GM12878 (cell line): Measurements from ENCODE around the gene EPHB1. TPM values are rescaled to one million over a fixed set of nuclear protein-coding genes. Genes with fewer than 3 reads are reported as not detected.

Experiments
- ATAC-seq: fragments of 200-7000 bp; cut with Tn5 transposase; 3 replicates; pipeline ENCODE4 v1.9.1; 2020; ENCODE audit warnings: mild to moderate bottlenecking, moderate library complexity
- BruUV-seq: library from RNA; stranded (reverse); fragments of 400-500 nt; replicated peaks from 2 replicates; lab custom pipeline; 2021; lab: Mats Ljungman, UMichigan
- CTCF ChIA-PET: fragments of 300-600 bp; sonication (Branson Sonifier 250); formaldehyde crosslinking; extraction: SDS; loops from one replicate; lab custom pipeline; 2021; ENCODE audit warnings: inconsistent platforms; lab: Yijun Ruan, JAX
- POLR2A ChIA-PET: fragments of 350-600 bp; formaldehyde crosslinking; extraction: SDS; loops from one replicate; lab custom pipeline; 2021; ENCODE audit warnings: inconsistent platforms; lab: Charles Lee
- RAD21 ChIA-PET: fragments of 300-600 bp; sonication (Branson Sonifier 250); formaldehyde crosslinking; loops from one replicate; lab custom pipeline; 2023; ENCODE audit warnings: antibody characterized with exemption; ENCODE audit not compliant: unreplicated experiment; lab: Charles Lee
- SMC1A ChIA-PET: fragments of 300-600 bp; sonication (Branson Sonifier 250); formaldehyde crosslinking; loops from one replicate; lab custom pipeline; 2023; ENCODE audit not compliant: unreplicated experiment, uncharacterized antibody; lab: Charles Lee
- DNase-seq: peaks from one replicate; pipeline ENCODE4 v3.0.0-alpha.2; 2011; ENCODE audit warnings: low read depth, low spot score
- FAIRE-seq: peaks from 3 replicates; lab custom pipeline; 2011; peaks lifted over from hg19 to GRCh38; lab: Jason Lieb, UNC
- H2AFZ ChIP-seq: 2 replicates; pipeline ENCODE4 v1.6.0; 2011; ENCODE audit warnings: low read depth, low read length, control low read depth; ENCODE audit not compliant: control insufficient read depth
- H3K27ac ChIP-seq: 2 replicates; pipeline ENCODE4 v1.5.1; 2011; ENCODE audit warnings: control low read depth; ENCODE audit not compliant: control insufficient read depth, insufficient read depth
- H3K27me3 ChIP-seq, 2 experiments: replicated peaks in 1 of 2; 2 replicates each; pipeline versions ENCODE4 v1.6.0 to v1.6.1; 2011; ENCODE audit warnings: low read length in 1 of 2; ENCODE audit not compliant: control insufficient read depth in 2 of 2, insufficient read depth in 2 of 2
- H3K36me3 ChIP-seq, 2 experiments: 2 replicates each; pipeline ENCODE4 v1.5.1; 2011; ENCODE audit warnings: low read length in 1 of 2; ENCODE audit not compliant: control insufficient read depth in 2 of 2, insufficient read depth in 2 of 2
- H3K4me1 ChIP-seq: 2 replicates; pipeline ENCODE4 v1.6.1; 2011; ENCODE audit warnings: mild to moderate bottlenecking, low read length, moderate library complexity, mixed read lengths; ENCODE audit not compliant: control insufficient read depth, insufficient read depth
- H3K4me2 ChIP-seq: 2 replicates; pipeline ENCODE4 v1.6.0; 2011; ENCODE audit warnings: control low read depth; ENCODE audit not compliant: control insufficient read depth, insufficient read depth
- H3K4me3 ChIP-seq: fragments of 200-600 bp; sonication (generic); 2 replicates; pipeline ENCODE4 v1.5.1; 2016
- H3K79me2 ChIP-seq: 2 replicates; pipeline ENCODE4 v1.6.0; 2011; ENCODE audit warnings: low read length; ENCODE audit not compliant: control insufficient read depth, insufficient read depth
- H3K9ac ChIP-seq: 2 replicates; pipeline ENCODE4 v1.8.0; 2011; ENCODE audit warnings: low read length, control low read depth, mixed read lengths; ENCODE audit not compliant: control insufficient read depth, insufficient read depth
- H3K9me3 ChIP-seq: replicated peaks from 3 replicates; pipeline ENCODE4 v1.5.1; 2011; ENCODE audit warnings: mild to moderate bottlenecking, low read length; ENCODE audit not compliant: control insufficient read depth, insufficient read depth
- H4K20me1 ChIP-seq: 2 replicates; pipeline ENCODE4 v1.6.0; 2011; ENCODE audit not compliant: control insufficient read depth, insufficient read depth
- EGR1 ChIP-seq, 2 experiments: IDR thresholded peaks; 1 replicate in 1 of 2; 2 replicates in 1 of 2; pipeline ENCODE4 v1.6.1; 2011 to 2012; ENCODE audit warnings: low read depth in 2 of 2, low read length in 2 of 2, borderline replicate concordance in 1 of 2, mild to moderate bottlenecking in 1 of 2, moderate library complexity in 1 of 2
- NR2F1 ChIP-seq: fragments of 450-650 bp; conservative IDR thresholded peaks from 2 replicates; pipeline ENCODE4 v1.6.1; 2017; ENCODE audit warnings: mild to moderate bottlenecking
- SP1 ChIP-seq: IDR thresholded peaks from one replicate; pipeline ENCODE4 v1.6.1; 2011; ENCODE audit warnings: low read depth, low read length
- ZZZ3 ChIP-seq: IDR thresholded peaks from 2 replicates; pipeline ENCODE4 v1.6.1; 2011; ENCODE audit warnings: low read depth; ENCODE audit not compliant: control insufficient read depth, insufficient read length
- WGBS: methylation state at CpG from one replicate; pipeline ENCODE4 v1.1.6; 2016; ENCODE audit warnings: low lambda C conversion rate; ENCODE audit not compliant: insufficient replicate concordance, insufficient coverage; ENCODE audit errors: missing lambda C conversion rate; 5-methylcytosine and 5-hydroxymethylcytosine counted together
- in situ Hi-C: fragments of 300-500 bp; cut with MboI; formaldehyde crosslinking; loops from 9 replicates; pipeline ENCODE4 v1.14.3; 2018; ENCODE audit warnings: mixed read lengths
- intact Hi-C: fragments of 100-400 bp; cut with micrococcal nuclease; formaldehyde crosslinking; loops from one replicate; pipeline ENCODE4 v1.14.2; 2022; ENCODE audit not compliant: unreplicated experiment
- polyA plus RNA-seq, 11 experiments: library from polyadenylated mRNA; depleted of rRNA in 4 of 11; unstranded in 6 of 11; stranded (reverse) in 5 of 11; fragments of >200 nt; fragmentation: Nextera tagmentation in 4 of 11; fragmentation: Illumina TruSeq in 1 of 11; extraction: Ambion mirVana in 4 of 11; extraction: Trizol in 1 of 11; gene quantifications; 1 replicate in 1 of 11; 2 replicates in 10 of 11; pipeline versions ENCODE4 v1.2.1 to v1.2.3, GENCODE V29; 2011 to 2016; ENCODE audit warnings: inconsistent platforms in 2 of 11, missing spikeins in 2 of 11, low read depth in 1 of 11
- total RNA-seq, 4 experiments: library from RNA; depleted of rRNA in 3 of 4; stranded (reverse); fragments of >200 nt in 3 of 4; fragmentation: Illumina TruSeq in 1 of 4; extraction: Trizol in 1 of 4; gene quantifications; 2 replicates each; pipeline versions ENCODE4 v1.2.1 to v1.2.3, GENCODE V29; 2013 to 2021
- TF ChIP-seq, protein P1 (sequence below): fragments of 450-650 bp; IDR thresholded peaks from 2 replicates; pipeline ENCODE4 v1.6.1; 2018; ENCODE audit warnings: mild to moderate bottlenecking, low read depth, moderate library complexity; ENCODE audit not compliant: partially characterized antibody
- TF ChIP-seq, protein P2 (sequence below): fragments of 450-650 bp; IDR thresholded peaks from 2 replicates; pipeline ENCODE4 v1.6.1; 2017; ENCODE audit warnings: mild to moderate bottlenecking, moderate library complexity
- TF ChIP-seq, protein P3 (sequence below): IDR thresholded peaks from 2 replicates; pipeline ENCODE4 v1.6.1; 2012; ENCODE audit warnings: low read depth, low read length, improper control_type of control experiment
- TF ChIP-seq, protein P4 (sequence below): fragments of 450-650 bp; IDR thresholded peaks from 2 replicates; pipeline ENCODE4 v1.6.1; 2017; ENCODE audit warnings: mild to moderate bottlenecking, low read depth, inconsistent platforms; ENCODE audit not compliant: poor library complexity, severe bottlenecking

Gene EPHB1
- total and polyA plus RNA-seq, 10 of the 15 experiments (the other 5 are each of a cell fraction or from before 2014, with no cell fraction given): 0.33 to 23.8 (median 1.2) TPM

DNA sequence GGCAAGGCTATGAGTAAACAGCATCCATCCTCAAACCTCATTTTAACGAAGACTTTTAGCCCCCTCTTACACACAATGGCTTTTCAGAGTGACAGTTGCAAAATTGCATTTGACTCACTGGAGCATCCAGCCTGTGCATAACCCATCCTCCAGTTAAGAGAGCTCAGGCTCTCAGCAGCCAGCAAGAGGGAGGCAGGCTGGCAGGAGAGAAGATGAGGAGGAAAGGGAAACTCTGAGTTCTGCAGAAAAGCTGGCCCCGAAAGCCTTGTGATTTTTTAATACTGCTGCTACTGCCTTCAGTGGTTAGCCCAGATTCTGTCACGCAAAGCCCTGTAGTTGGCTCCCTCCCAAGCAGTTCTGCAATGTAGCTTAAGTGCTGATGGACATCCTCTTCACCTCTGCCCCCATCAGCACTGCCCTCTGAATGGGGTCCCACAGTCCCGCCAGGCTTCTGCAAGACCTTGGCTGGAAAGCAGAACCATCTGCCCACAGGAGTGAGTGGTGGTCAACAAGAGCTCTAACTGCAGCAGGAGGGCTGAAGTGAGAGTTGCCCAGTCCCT, 371.3 kb downstream of the EPHB1 start:
- Histone ChIP-seq H4K20me1 (no peaks in the 10 kb centered on the region), H3K4me1 (no peaks in the 10 kb centered on the region), H3K4me3 (no peak overlapping the region), H3K9ac (no peak overlapping the region), H3K9me3 (no peaks in the 10 kb centered on the region), H3K4me2 (no peak overlapping the region), H3K27ac (no peak overlapping the region), H3K36me3 (peaks cover 0 to 16% of the 10 kb centered on the region in 2 experiments; a peak in 2 of 4 replicates), H3K27me3 (no peaks in the 10 kb centered on the region), H3K79me2 (no peaks in the 10 kb centered on the region), H2AFZ (no peak overlapping the region)
- DNase-seq (no peak), ATAC-seq (no peak), FAIRE-seq (no peak)
- WGBS: 18% methylated on average over 4 of the region's 4 CpGs
- in situ Hi-C loops: no loop called here
- no TSS peak for BruUV-seq
- ChIA-PET CTCF (interaction anchor here (0.8 to 0.9 kb wide), 2 partner anchors 12 to 71 kb away, joined by 3 read pairs; no protein-coding TSS in a partner anchor), RAD21 (no interaction called here), SMC1A (interaction anchor here (0.7 to 1.5 kb wide), 3 partner anchors 9 to 372 kb away, joined by 3 to 5 read pairs (median 3); partner anchors contain the start of gene EPHB1), POLR2A (no interaction called here)
- intact Hi-C loops: no loop called here
- TF ChIP-seq EGR1 (IDR thresholded peaks at IDR 0.05; ENCODE audit: borderline replicate concordance in 1 of 2, low read depth in 2 of 2, low read length in 2 of 2): no peak
- TF ChIP-seq ZZZ3: no peak
- TF ChIP-seq, protein P1, sequence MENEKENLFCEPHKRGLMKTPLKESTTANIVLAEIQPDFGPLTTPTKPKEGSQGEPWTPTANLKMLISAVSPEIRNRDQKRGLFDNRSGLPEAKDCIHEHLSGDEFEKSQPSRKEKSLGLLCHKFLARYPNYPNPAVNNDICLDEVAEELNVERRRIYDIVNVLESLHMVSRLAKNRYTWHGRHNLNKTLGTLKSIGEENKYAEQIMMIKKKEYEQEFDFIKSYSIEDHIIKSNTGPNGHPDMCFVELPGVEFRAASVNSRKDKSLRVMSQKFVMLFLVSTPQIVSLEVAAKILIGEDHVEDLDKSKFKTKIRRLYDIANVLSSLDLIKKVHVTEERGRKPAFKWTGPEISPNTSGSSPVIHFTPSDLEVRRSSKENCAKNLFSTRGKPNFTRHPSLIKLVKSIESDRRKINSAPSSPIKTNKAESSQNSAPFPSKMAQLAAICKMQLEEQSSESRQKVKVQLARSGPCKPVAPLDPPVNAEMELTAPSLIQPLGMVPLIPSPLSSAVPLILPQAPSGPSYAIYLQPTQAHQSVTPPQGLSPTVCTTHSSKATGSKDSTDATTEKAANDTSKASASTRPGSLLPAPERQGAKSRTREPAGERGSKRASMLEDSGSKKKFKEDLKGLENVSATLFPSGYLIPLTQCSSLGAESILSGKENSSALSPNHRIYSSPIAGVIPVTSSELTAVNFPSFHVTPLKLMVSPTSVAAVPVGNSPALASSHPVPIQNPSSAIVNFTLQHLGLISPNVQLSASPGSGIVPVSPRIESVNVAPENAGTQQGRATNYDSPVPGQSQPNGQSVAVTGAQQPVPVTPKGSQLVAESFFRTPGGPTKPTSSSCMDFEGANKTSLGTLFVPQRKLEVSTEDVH: no peak
- TF ChIP-seq SP1: no peak
- TF ChIP-seq, protein P2, sequence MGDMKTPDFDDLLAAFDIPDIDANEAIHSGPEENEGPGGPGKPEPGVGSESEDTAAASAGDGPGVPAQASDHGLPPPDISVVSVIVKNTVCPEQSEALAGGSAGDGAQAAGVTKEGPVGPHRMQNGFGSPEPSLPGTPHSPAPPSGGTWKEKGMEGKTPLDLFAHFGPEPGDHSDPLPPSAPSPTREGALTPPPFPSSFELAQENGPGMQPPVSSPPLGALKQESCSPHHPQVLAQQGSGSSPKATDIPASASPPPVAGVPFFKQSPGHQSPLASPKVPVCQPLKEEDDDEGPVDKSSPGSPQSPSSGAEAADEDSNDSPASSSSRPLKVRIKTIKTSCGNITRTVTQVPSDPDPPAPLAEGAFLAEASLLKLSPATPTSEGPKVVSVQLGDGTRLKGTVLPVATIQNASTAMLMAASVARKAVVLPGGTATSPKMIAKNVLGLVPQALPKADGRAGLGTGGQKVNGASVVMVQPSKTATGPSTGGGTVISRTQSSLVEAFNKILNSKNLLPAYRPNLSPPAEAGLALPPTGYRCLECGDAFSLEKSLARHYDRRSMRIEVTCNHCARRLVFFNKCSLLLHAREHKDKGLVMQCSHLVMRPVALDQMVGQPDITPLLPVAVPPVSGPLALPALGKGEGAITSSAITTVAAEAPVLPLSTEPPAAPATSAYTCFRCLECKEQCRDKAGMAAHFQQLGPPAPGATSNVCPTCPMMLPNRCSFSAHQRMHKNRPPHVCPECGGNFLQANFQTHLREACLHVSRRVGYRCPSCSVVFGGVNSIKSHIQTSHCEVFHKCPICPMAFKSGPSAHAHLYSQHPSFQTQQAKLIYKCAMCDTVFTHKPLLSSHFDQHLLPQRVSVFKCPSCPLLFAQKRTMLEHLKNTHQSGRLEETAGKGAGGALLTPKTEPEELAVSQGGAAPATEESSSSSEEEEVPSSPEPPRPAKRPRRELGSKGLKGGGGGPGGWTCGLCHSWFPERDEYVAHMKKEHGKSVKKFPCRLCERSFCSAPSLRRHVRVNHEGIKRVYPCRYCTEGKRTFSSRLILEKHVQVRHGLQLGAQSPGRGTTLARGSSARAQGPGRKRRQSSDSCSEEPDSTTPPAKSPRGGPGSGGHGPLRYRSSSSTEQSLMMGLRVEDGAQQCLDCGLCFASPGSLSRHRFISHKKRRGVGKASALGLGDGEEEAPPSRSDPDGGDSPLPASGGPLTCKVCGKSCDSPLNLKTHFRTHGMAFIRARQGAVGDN: no peak
- TF ChIP-seq NR2F1: no peak
- TF ChIP-seq, protein P3, sequence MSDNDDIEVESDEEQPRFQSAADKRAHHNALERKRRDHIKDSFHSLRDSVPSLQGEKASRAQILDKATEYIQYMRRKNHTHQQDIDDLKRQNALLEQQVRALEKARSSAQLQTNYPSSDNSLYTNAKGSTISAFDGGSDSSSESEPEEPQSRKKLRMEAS: no peak
- TF ChIP-seq, protein P4, sequence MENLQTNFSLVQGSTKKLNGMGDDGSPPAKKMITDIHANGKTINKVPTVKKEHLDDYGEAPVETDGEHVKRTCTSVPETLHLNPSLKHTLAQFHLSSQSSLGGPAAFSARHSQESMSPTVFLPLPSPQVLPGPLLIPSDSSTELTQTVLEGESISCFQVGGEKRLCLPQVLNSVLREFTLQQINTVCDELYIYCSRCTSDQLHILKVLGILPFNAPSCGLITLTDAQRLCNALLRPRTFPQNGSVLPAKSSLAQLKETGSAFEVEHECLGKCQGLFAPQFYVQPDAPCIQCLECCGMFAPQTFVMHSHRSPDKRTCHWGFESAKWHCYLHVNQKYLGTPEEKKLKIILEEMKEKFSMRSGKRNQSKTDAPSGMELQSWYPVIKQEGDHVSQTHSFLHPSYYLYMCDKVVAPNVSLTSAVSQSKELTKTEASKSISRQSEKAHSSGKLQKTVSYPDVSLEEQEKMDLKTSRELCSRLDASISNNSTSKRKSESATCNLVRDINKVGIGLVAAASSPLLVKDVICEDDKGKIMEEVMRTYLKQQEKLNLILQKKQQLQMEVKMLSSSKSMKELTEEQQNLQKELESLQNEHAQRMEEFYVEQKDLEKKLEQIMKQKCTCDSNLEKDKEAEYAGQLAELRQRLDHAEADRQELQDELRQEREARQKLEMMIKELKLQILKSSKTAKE: no peak
